HPDE6-E6E7 (cell line): ENCODE results near the gene HNRNPLL.
A peak's percentile ranks its signal among the peaks of the same experiment; 100 is the strongest.

Experiments used
- DNase-seq: peaks from one replicate; pipeline ENCODE4 v3.0.0; 2011; ENCODE audit warnings: missing footprints; ENCODE audit errors: extremely low spot score

Gene HNRNPLL

GRCh38 chr2:38528008-38528442, 74.7 kb downstream of the HNRNPLL start:
- DNase-seq = no peak

DNA sequence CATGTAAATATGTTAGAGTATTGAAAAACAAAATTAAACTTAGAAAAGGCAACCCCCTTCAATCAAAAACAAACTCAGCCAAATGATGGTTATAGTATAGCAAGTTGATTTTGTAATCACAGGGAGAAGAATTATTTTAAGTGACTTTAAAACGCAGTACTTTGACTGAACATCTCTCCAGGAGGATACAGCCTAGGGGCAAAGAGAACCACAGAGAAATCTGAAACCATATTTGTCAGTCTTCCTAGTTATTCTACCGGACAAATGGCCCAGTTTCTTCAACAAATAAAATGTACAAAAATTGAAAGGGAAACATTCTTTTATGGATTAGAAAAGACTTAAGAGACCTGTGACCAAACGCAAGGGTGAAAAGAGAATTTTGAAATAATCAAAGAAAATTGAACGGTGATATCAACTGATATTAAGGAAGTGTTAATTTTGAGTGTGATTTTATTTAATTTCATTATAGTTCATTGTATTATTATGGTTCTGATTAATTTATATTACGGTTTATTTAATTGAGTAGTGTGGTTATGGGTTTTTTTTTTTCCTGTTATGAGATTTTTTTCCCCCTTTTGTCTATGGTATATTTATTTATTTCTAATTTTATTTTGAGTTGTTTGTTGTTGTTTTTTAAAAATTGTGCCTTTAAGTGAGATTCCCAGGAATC, 75.3 kb downstream of the HNRNPLL start:
- DNase-seq = no peak

DNA sequence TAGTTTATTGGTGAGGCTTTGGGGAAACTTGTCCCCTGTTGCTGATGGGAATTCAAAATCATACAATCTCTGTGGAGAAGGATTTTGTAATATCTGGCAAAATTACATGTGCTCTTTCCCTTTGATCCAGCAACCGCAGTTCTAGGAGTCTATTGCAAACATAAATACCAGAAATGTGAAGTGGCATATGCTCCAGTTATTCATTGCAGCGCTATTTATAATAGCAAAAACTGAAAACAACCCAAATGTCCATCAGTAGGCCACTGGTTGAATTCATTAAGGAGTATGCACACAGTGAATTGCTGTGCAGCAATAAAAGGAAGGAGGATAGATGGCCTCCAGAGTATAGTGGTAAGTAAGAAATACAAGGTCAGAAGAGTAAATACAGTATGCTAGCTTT, 76.5 kb downstream of the HNRNPLL start:
- no peak for DNase-seq

- DNase-seq = no peak
Measured at GRCh38 chr2:38524580-38524979, 78.1 kb downstream of the HNRNPLL start.

DNA sequence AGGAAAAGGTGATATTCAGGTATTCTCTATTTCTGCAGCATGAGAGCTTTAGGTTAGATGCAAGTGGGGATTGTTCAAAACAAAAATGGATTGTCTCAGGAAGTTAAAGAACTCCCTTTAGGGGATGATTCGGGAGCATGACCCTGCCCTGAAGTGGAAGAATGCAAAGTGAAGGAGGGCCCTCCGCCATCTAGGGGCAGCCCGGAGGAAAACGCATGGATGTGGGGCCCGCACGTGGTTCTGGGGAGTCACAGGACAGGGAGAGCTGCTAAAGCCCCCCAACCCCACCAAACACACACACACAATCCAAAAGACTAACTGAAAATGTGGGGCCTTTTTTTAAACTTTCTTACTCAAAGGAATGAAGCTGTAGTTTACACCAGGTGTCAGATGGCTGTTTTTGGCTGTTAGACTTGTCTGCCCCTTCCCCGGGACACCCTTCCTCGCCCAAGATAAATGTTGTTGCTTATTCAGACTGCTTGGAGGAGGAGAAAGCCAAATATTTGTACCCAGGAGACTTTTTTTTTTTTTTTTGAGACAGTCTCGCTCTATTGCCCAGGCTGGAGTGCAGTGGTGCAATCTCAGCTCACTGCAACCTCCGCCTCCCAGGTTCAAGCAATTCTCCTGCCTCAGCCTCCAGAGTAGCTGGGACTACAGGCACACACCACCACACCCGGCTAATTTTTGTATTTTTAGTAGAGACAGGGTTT, 78.8 kb downstream of the HNRNPLL start:
- DNase-seq = no peak

- no peak for DNase-seq
Measured at GRCh38 chr2:38522754-38523349, 79.9 kb downstream of the HNRNPLL start.

GRCh38 chr2:38521835-38522234, 80.9 kb downstream of the HNRNPLL start:
- no peak for DNase-seq

DNA sequence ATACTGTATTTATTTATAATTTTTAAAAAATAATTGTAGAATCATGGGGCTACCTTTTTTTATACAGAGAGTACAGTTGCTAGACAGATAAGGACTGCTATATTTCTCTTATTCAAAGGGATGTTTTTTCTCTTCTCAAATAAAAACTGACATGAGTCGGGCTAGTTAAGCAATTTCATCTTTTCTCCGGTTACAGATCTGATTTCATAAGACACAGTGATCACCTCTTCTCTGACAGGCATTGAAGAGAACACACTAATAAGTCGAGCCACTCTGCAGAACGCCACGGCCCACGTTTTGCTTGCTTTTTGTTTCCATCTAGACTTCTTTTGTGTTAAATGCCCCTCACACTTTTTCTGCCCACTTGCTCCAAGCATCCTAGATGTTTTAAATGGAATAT, 85.4 kb downstream of the HNRNPLL start:
- DNase-seq = no peak

- no peak for DNase-seq
Measured at GRCh38 chr2:38516526-38516925, 86.2 kb downstream of the HNRNPLL start.

DNA sequence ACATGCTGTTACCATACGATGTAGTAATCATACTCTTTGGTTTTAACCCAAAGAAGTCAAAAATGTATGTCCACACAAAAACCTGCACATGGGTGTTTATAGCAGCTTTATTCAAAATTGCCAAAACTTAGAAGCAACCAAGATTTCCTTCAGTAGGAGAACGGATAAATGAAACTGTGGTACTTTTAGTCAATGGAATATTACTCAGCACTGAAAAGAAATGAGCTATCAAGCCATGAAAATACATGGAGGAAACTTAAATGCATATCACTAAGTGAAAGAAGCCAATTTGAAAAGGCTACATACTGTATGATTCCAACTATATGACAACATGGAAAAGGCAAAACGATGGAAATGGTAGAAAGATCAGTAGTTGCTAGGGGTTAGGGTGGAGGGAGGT, 86.6 kb downstream of the HNRNPLL start:
- no peak for DNase-seq

DNA sequence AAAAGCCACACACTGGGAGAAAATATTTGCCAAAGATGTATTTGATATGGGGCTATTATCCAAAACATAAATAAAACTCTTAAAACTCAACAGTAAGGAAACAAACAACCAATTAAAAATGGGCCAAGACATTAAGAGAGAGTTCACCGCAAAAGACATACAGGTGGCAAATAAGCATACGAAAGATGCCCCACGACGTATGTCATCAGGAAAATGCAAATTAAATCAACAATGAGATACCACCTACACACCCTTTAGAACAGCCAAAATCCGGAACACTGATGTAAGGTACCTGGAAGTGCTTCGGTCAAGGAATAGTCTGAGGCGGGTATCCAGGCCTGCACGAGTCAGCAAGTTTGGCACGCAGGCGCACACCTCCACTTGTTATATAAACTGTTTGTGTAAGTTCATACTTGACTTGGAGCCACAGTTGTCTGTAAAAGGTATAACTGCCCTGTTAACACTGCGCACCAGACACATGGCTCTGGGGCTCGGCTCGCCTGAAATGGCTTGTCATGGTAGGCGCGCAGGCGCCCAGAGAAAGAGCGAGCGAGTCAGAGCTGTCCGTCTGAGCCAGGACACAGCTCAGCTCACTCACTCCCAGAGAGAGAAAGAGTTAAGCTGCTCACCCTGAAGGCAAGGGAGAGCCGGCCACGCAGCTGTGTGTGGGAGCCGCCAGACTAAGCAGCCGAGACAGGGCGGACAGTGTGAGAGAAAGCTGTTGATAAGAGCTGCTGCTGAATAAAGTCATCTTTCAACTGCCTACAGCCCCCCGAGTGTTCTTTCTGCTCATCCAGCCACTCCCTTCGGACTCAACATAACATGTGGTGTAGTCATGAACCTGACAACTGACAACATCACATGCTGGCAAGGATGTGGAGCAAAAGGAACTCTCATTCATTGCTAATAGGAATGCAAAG, 87.3 kb downstream of the HNRNPLL start:
- peak; percentile 54 for DNase-seq

GRCh38 chr2:38514603-38515154, 88.0 kb downstream of the HNRNPLL start:
- DNase-seq = no peak

DNA sequence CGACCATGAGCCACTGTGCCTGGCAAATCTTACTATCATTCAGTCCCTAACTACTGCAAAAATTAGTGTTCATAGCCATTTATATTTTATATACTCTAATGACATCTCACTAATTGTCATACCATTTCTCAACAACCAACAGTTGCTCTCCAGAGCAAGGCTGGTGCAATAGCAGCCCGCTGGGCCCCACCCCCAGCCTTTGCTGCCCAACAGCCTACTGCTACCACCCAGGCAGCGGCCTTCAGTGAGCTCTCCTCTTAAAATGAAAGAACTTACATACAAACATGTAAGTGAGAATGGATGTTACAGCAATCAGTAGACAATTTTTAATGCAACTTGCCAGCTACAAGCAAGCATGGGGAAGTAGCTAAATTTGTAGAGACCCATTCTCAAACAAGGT, 90.5 kb downstream of the HNRNPLL start:
- DNase-seq = no peak
